Stimulated activated CD4-positive, alpha-beta T cell treated with anti-CD3 and anti-CD28 coated beads, Interleukin-15, amount 100 ng/mL, for 1 hour (primary cell): ENCODE measurements around the gene HMG20A.

Experiments used
- DNase-seq, 2 donors: peaks; one replicate each; pipeline ENCODE4 v3.0.0-alpha.2; 2020; ENCODE audit warnings: low read depth in 1 of 2, low spot score in 1 of 2

The HMG20A gene

GRCh38 chr15:77533578-77534430 is 113.1 kb downstream of the HMG20A start:
- no peak for DNase-seq
